Measurements from ENCODE around the gene TMLHE. TPM values are rescaled to one million over a fixed set of nuclear protein-coding genes. Genes with fewer than 3 reads are reported as not detected.
"Not testable (repeated sequence)": the region's sequence is repeated elsewhere in the genome, so short reads cannot be mapped to it uniquely, and the experiment has no call there.

Gene TMLHE
- total RNA-seq, 1 donor from 2014 or later = 9.7 TPM

GRCh38 chrX:155592981-155593380, 19.8 kb downstream of the TMLHE start:
- peaks cover 36% of the 10 kb centered on the region for H3K9me3 Mint-ChIP-seq
- H3K4me1 Mint-ChIP-seq (ENCODE audit: low read depth) = no peaks in the 10 kb centered on the region
- intact Hi-C loops (cut with micrococcal nuclease) = no loop called here
- H3K4me3 Mint-ChIP-seq (ENCODE audit: low read depth) = no peak overlapping the region
- no peak for DNase-seq (ENCODE audit: low spot score)
- H3K27me3 Mint-ChIP-seq (ENCODE audit: low read depth) = no peaks in the 10 kb centered on the region
- H3K36me3 Mint-ChIP-seq (ENCODE audit: low read depth) = peaks cover 33% of the 10 kb centered on the region
- no peak overlapping the region for H3K27ac Mint-ChIP-seq

- H3K4me3 Mint-ChIP-seq (ENCODE audit: low read depth) = no peak overlapping the region
- intact Hi-C loops (cut with micrococcal nuclease) = no loop called here
- no peak overlapping the region for H3K27ac Mint-ChIP-seq
- no peaks in the 10 kb centered on the region for H3K27me3 Mint-ChIP-seq (ENCODE audit: low read depth)
- no peak for DNase-seq (ENCODE audit: low spot score)
- H3K4me1 Mint-ChIP-seq (ENCODE audit: low read depth) = no peaks in the 10 kb centered on the region
- H3K9me3 Mint-ChIP-seq = peaks cover 37% of the 10 kb centered on the region
- H3K36me3 Mint-ChIP-seq (ENCODE audit: low read depth) = peaks cover 32% of the 10 kb centered on the region
Measured at GRCh38 chrX:155592331-155592730, 20.4 kb downstream of the TMLHE start.

DNA sequence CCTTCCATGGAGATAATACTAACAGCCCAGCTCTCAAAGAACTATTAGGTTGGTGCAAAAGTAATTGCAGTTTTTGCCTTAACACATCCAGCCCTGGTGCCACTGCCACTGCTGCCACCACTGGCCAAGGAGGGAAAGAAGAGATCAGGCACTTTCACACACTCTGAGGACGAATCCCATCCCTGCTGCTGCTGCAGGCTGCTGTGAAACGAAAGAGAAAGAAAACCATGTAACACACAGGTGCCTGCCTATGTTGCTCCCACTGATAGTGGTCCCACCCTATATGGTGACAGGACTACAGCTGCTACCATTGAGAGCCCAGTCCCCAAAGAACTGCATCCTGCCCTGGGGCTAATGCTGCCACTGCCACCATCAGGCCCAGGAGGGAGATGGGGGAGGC, 35.1 kb downstream of the TMLHE start:
- Mint-ChIP-seq H3K27ac (no peak overlapping the region), H3K4me3 (ENCODE audit: low read depth) (no peak overlapping the region), H3K4me1 (ENCODE audit: low read depth) (peaks cover 3% of the 10 kb centered on the region), H3K36me3 (ENCODE audit: low read depth) (peaks cover 34% of the 10 kb centered on the region), H3K27me3 (ENCODE audit: low read depth) (no peaks in the 10 kb centered on the region), H3K9me3 (peaks cover 23% of the 10 kb centered on the region)
- peak; percentile 9 for DNase-seq (ENCODE audit: low spot score)
- intact Hi-C loops (cut with micrococcal nuclease) = no loop called here

DNA sequence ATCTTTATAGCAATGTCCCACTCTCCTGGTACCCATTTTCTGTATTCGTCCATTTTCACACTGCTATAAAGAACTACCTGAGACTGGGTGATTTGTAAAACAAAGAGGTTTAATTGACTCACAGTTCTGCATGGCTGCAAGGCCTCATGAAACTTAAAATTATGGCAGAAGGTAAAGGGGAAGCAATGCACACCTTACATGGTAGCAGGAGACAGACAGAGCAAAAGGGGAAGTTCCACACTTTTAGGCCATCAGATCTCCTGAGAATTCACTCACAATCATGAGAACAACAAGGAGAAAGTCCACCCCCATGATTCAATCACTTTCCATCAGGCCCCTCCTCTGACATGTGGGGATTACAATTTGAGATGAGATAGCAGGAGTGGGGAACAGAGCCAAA, 49.7 kb downstream of the TMLHE start:
- no peak for DNase-seq (ENCODE audit: low spot score)
- Mint-ChIP-seq H3K4me3 (ENCODE audit: low read depth) (no peak overlapping the region), H3K9me3 (peaks cover 27% of the 10 kb centered on the region), H3K4me1 (ENCODE audit: low read depth) (no peaks in the 10 kb centered on the region), H3K36me3 (ENCODE audit: low read depth) (peaks cover 32% of the 10 kb centered on the region), H3K27ac (no peak overlapping the region), H3K27me3 (ENCODE audit: low read depth) (no peaks in the 10 kb centered on the region)
- intact Hi-C loops (cut with micrococcal nuclease) = no loop called here

- no peak overlapping the region for H3K27ac Mint-ChIP-seq
- intact Hi-C loops (cut with micrococcal nuclease) = no loop called here
- H3K27me3 Mint-ChIP-seq (ENCODE audit: low read depth) = no peaks in the 10 kb centered on the region
- no peaks in the 10 kb centered on the region for H3K4me1 Mint-ChIP-seq (ENCODE audit: low read depth)
- no peak overlapping the region for H3K4me3 Mint-ChIP-seq (ENCODE audit: low read depth)
- DNase-seq (ENCODE audit: low spot score) = no peak
- H3K36me3 Mint-ChIP-seq (ENCODE audit: low read depth) = peaks cover 44% of the 10 kb centered on the region
- H3K9me3 Mint-ChIP-seq = peaks cover 31% of the 10 kb centered on the region
Measured at GRCh38 chrX:155544881-155545280, 67.9 kb downstream of the TMLHE start.

- Mint-ChIP-seq H3K27ac (no peak overlapping the region), H3K36me3 (ENCODE audit: low read depth) (peaks cover 31% of the 10 kb centered on the region), H3K4me3 (ENCODE audit: low read depth) (no peak overlapping the region), H3K27me3 (ENCODE audit: low read depth) (no peaks in the 10 kb centered on the region), H3K9me3 (peaks cover 8% of the 10 kb centered on the region), H3K4me1 (ENCODE audit: low read depth) (no peaks in the 10 kb centered on the region)
- intact Hi-C loops (cut with micrococcal nuclease) = no loop called here
- DNase-seq (ENCODE audit: low spot score) = no peak
Measured at GRCh38 chrX:155535866-155536265, 76.9 kb downstream of the TMLHE start.

DNA sequence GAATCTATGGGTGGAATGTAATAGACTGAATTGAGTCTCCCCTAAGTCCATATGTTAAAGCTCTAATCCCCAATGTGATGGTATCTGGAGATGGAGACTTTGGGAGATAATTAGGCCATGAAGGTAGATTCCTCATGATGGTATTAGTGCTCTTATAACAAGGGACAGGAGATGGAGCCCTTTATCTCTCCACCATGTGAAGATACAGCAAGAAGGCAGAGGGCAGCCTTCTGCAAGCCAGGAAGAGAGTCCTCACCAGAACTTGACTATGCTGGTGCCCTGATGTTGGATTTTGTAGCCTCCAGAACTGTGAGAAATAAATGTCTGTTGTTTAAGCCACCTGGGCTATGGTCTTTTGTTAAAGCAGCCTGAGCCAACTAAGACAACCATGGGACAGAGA, 78.0 kb downstream of the TMLHE start:
- H3K9me3 Mint-ChIP-seq = peaks cover 2% of the 10 kb centered on the region
- no peak for DNase-seq (ENCODE audit: low spot score)
- intact Hi-C loops (cut with micrococcal nuclease) = no loop called here
- H3K4me3 Mint-ChIP-seq (ENCODE audit: low read depth) = no peak overlapping the region
- peaks cover 28% of the 10 kb centered on the region for H3K36me3 Mint-ChIP-seq (ENCODE audit: low read depth)
- no peak overlapping the region for H3K27ac Mint-ChIP-seq
- H3K27me3 Mint-ChIP-seq (ENCODE audit: low read depth) = no peaks in the 10 kb centered on the region
- H3K4me1 Mint-ChIP-seq (ENCODE audit: low read depth) = no peaks in the 10 kb centered on the region

- H3K4me3 Mint-ChIP-seq (ENCODE audit: low read depth); H3K4me1 Mint-ChIP-seq (ENCODE audit: low read depth); DNase-seq (ENCODE audit: low spot score); intact Hi-C loops (cut with micrococcal nuclease); H3K27ac Mint-ChIP-seq; H3K27me3 Mint-ChIP-seq (ENCODE audit: low read depth): not testable (repeated sequence)
- peaks cover 27% of the 10 kb centered on the region for H3K9me3 Mint-ChIP-seq
- H3K36me3 Mint-ChIP-seq (ENCODE audit: low read depth) = peaks cover 58% of the 10 kb centered on the region
Measured at GRCh38 chrX:155527023-155527422, 85.7 kb downstream of the TMLHE start.

DNA sequence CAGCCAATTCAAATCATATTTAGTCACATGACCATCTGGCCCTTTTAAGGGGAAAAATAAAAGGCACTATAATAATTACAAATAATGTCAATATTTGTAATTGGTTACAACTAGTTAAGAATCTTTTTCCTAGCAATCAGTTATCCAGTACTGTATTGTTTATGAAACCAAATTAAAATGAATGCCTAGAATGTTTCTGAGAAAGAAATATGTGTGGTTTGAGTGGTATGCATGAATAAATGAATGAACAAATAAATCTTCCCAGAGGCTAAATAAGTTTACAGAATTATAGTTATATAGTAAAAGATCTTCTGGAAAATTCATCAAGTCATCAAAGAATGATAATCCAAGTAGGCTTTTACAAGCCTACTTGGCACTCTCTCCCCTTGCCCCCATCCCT, 98.5 kb downstream of the TMLHE start:
- Mint-ChIP-seq H3K9me3 (no peaks in the 10 kb centered on the region), H3K27me3 (ENCODE audit: low read depth) (no peaks in the 10 kb centered on the region), H3K27ac (no peak overlapping the region), H3K4me1 (ENCODE audit: low read depth) (no peaks in the 10 kb centered on the region), H3K4me3 (ENCODE audit: low read depth) (no peak overlapping the region), H3K36me3 (ENCODE audit: low read depth) (peaks cover 24% of the 10 kb centered on the region)
- DNase-seq (ENCODE audit: low spot score) = no peak
- intact Hi-C loops (cut with micrococcal nuclease) = no loop called here

- intact Hi-C loops (cut with micrococcal nuclease) = no loop called here
- peaks cover 23% of the 10 kb centered on the region for H3K36me3 Mint-ChIP-seq (ENCODE audit: low read depth)
- H3K9me3 Mint-ChIP-seq = no peaks in the 10 kb centered on the region
- H3K27me3 Mint-ChIP-seq (ENCODE audit: low read depth) = no peaks in the 10 kb centered on the region
- no peak overlapping the region for H3K4me3 Mint-ChIP-seq (ENCODE audit: low read depth)
- DNase-seq (ENCODE audit: low spot score) = no peak
- H3K4me1 Mint-ChIP-seq (ENCODE audit: low read depth) = peaks cover 3% of the 10 kb centered on the region
- no peak overlapping the region for H3K27ac Mint-ChIP-seq
Measured at GRCh38 chrX:155505296-155505695, 107.5 kb downstream of the TMLHE start.

DNA sequence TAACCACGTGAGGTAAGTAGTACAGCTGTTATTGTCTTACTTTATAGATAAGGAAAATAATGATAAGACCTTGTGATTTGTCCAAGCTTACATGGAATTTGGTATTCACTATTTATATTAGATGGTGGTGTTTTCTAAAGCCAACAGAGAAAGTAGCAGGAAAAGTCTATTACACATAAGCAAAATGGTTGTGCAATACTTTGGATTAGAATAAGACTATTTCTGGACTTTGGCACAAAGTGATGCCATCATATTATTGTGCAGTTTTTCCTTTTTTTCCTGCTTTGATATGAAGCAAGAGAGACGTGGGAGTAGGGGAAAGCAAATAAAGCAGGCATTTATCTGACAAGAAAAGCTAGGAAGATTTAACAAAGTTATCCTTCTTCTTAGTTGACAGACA, 117.6 kb downstream of the TMLHE start:
- H3K27me3 Mint-ChIP-seq (ENCODE audit: low read depth); H3K9me3 Mint-ChIP-seq; intact Hi-C loops (cut with micrococcal nuclease); H3K4me1 Mint-ChIP-seq (ENCODE audit: low read depth); H3K27ac Mint-ChIP-seq; H3K4me3 Mint-ChIP-seq (ENCODE audit: low read depth); DNase-seq (ENCODE audit: low spot score); H3K36me3 Mint-ChIP-seq (ENCODE audit: low read depth): not testable (repeated sequence)

- not testable (repeated sequence) for DNase-seq (ENCODE audit: low spot score)
Measured at GRCh38 chrX:155491421-155491820, 121.3 kb downstream of the TMLHE start.

GRCh38 chrX:155477136-155477535, 135.6 kb downstream of the TMLHE start:
- H3K9me3 Mint-ChIP-seq; H3K27ac Mint-ChIP-seq; intact Hi-C loops (cut with micrococcal nuclease); H3K4me3 Mint-ChIP-seq (ENCODE audit: low read depth); DNase-seq (ENCODE audit: low spot score); H3K4me1 Mint-ChIP-seq (ENCODE audit: low read depth); H3K27me3 Mint-ChIP-seq (ENCODE audit: low read depth); H3K36me3 Mint-ChIP-seq (ENCODE audit: low read depth): not testable (repeated sequence)

More at GRCh38 chrX:155491421-155491820, 121.3 kb downstream of the TMLHE start:
- H3K27me3 Mint-ChIP-seq (ENCODE audit: low read depth); intact Hi-C loops (cut with micrococcal nuclease); H3K27ac Mint-ChIP-seq; H3K9me3 Mint-ChIP-seq; H3K4me3 Mint-ChIP-seq (ENCODE audit: low read depth); H3K36me3 Mint-ChIP-seq (ENCODE audit: low read depth); H3K4me1 Mint-ChIP-seq (ENCODE audit: low read depth): not testable (repeated sequence)

DNA sequence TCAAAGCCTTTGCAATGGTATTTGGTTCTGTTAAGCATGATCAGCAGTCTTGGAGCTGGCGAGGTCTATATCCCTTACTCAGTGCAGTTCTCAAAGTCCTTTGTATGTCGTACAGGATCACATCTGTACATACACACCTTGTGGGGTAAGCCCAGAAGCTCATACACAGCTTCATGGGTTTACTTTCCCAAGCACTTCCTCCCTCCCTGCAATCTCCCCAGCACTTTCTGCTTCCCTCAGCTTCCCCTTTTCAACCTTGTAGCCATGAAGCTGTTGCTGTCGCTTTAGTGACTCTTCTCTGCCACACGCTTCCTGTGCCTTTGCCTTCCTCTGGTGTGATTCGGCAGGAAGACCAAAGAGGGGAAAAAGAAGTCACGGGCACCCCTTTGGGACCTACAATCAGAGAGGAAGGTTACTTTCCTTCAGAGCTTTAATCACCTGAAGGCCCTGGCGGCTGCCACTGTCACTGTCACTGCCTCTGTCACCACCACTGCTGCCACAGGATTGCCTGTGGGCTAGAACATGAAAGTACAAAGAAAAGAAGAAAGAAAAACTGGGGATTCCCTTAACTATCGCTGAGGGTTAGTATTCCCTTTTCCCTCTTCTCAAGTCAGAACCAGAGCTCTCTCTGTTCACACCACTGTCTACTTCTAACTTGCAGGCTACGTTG, 146.3 kb downstream of the TMLHE start:
- H3K4me1 Mint-ChIP-seq (ENCODE audit: low read depth); H3K27me3 Mint-ChIP-seq (ENCODE audit: low read depth); DNase-seq (ENCODE audit: low spot score); intact Hi-C loops (cut with micrococcal nuclease); H3K36me3 Mint-ChIP-seq (ENCODE audit: low read depth); H3K9me3 Mint-ChIP-seq; H3K27ac Mint-ChIP-seq; H3K4me3 Mint-ChIP-seq (ENCODE audit: low read depth): not testable (repeated sequence)
